GM19372 (cell line): ENCODE data around the gene TJP1.
"Not testable (repeated sequence)": the region's sequence is repeated elsewhere in the genome, so short reads cannot be mapped to it uniquely, and the experiment has no call there.

Experiments
- ATAC-seq: cut with Tn5 transposase; IDR thresholded peaks from one replicate; pipeline ENCODE4 v1.9.1; 2021; ENCODE audit warnings: mild to moderate bottlenecking, low read depth, moderate library complexity; ENCODE audit not compliant: unreplicated experiment

The TJP1 gene

GRCh38 chr15:29712149-29712885 lies 110.0 kb downstream of the TJP1 start:
- no peak for ATAC-seq

DNA sequence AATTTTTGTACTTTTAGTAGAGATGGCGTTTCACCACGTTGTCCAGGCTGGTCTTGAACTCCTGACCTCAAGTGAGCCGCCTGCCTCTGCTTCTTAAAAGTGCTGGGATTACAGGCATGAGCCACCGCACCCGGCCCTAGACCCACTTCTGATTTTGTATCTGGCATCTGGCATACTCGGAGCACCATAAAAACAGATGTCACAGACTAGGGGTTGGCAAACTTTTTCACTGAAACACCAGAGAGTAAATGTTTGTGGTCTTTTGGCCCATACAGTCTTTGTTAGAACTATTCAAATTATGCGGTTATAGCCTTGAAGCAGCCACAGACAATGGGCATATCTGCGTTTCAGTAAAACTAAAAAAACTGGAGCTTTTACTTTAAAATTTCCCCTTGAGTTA lies 110.7 kb downstream of the TJP1 start:
- ATAC-seq = no peak

DNA sequence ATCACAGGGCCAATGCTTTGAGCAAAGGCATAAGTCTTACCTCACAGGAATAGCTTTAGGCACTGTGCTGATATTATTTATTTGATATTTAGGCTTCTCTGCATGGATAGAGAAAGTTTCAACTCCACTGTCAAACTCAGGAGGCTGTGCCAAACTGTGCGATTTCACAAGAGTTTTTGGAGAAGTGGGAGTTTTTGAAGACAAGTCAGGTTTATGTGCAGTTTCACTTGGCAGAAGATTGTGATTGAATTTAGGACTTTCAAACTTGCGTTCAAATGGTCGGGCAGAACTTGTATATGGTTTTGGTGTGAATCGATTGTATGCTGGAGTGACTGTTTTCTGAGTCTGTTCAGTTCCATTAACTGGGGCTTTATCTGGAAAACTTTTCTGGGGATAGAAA lies 113.7 kb downstream of the TJP1 start:
- no peak for ATAC-seq

DNA sequence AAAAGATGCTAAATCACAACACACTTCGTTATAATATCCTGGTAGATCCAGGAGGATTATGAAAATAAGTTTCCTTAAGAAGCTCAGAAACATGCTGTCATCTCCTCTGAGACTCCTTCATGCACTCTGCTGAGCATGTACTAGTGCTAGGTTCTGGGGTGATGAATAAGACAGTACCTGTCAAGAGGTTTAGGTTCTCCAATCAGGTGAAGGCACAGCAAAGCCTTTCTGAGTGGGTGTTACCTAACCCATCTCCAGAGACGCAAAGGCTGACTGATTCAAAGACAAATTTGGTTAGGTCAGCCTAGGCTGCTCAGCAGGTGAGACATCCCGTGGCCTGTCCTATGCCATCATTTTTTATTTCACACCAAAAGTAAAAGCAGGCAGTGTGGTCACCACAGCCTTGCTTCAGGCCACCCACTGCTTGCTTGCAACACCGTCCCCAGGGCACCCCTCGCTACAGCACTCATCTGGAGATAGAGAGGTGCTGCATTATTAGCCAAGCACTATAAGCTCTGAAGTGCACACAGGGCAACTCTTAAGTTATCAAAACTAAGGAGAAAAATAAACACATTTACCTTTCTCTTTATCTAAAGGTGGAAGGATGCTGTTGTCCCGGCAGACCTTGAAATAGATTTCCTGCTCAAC lies 117.2 kb downstream of the TJP1 start:
- ATAC-seq = no peak

DNA sequence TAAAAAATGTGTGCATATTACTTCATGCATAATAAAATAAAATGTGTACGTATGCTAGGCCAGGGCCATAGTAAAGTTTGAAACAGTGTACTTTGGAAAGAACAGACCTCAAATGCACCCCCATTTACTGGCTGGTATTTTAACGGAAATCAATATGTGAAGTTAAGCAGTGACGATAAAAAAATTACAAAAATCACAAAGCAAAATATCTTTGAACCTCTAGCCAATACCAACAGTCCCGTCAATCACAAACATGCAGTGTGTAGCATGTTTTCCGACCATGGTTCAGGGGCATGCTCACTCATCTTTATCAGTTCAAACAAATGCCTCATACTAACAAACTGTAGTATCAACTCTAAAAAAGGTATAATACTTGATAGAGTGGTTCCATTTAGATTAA lies 121.1 kb downstream of the TJP1 start:
- ATAC-seq = no peak

DNA sequence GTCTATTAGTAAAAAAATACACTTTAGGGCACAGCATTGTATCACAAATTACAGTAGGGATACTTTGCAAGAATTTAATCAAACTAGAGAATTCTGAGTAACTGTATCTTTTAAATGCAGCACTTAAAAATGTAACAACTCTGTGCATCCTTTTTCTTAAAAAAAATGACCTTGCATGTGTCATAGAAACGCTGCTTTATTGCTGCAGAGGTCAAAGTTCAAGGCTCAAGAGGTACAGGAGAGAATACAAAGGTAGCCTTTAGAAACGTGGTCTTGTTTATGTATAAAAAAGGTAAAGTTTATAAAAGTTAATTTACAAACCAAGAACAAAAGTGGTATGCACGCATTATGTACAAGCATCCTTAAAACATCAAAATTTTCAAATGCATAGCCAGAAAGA lies 122.0 kb downstream of the TJP1 start:
- no peak for ATAC-seq

DNA sequence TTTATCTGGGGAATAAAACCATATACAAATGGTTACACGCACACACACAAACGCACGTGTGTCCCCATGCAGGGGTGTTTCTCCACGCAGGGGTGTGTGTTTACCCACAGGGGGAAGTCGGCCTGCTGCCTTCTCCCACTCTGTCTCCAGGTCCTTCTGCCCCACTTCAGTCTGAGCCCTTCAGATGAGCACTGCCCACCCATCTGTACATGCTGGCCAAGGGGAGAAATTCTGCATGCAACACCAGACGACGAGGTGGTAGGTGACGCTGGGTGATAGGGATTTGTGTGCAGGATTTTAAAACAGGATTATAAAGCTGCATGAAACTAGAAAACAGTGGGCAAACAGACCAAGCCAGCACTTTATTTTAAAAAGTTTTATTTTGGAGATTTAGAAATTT lies 122.5 kb downstream of the TJP1 start:
- ATAC-seq = no peak

DNA sequence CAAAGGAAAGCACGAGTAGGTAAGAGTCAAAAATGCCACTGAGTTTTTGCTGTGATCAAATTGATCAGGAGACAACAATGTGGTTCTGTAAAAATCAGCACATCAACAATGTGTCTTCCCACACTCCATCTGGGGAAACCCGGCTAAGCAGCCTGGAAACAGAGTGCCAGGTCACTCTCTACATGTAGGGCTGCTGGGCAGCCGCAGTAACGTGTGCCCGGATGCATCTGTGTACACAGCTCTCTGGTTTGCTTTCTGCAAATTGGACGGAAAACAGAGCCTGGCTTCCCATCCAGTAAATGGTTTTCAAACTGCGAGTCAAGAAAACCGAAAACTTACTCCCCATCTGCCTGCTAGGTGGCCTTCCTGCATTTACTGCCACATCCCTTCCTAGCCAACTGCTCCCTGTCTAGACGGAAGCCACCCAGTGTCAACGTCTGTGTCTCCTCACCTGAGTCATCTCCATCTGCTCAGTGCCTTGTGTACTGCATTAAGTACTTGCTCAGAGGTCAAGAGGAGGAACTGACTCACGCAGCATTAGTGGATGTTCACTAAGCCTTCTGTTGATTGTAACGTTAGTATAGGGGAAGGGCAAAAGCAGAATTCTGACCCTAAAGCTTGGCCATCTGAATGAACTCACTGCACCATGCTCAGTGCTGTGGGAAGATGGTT lies 124.1 kb downstream of the TJP1 start:
- ATAC-seq = no peak

DNA sequence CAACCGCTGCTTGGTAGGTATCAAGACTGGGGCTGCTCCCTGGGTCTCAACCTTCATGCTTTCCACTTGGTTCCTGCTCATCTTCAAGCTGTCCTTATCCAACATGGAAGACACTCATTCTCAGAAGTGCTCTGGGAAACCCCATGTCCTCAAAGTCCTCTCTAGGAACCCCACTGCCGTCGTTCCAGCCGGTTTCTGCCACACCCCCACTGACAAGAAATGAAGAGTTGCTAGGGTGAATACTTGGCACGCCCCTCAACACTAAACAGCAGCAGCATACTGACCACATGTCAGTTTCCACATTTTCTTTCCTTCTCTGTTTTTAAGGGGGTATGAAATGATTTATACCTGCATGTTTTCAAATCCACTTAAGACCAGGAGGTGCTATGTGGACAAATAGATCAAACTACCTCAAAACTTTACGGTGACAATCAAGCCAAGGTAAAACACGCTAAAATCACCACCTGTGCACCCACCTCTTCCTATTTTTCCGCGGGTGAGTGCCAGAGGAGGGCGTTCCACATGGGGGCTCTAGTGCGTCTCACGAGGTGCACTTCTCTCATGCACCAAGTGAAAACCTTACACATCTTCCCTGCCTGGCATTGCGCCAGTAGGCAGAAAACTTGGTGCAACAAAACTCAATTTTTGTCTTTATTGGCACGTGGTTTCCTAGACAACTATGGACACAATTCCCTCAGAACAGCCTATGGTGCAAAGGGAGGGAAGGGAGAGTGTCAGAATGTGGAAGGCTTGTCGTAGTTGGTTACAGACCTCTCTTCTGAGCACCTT lies 125.1 kb downstream of the TJP1 start:
- ATAC-seq = no peak

DNA sequence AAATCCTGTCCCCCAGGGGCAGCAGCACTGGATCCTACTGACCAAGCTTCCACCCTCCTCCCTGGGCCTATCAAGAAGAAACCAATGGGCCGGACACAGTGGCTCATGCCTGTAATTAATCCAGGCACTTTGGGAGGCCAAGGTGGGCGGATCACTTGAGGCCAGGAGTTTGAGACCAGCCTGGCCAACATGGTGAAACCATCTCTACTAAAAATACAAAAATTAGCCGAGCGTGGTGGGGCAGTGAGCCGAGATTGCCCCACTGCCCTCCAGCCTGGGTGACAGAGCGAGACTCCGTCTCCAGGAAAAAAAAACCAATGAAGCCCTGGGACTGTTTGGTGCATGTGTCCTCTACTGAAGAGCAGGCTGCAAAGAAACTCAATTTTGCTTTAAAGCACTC lies 125.8 kb downstream of the TJP1 start:
- not testable (repeated sequence) for ATAC-seq

- ATAC-seq = no peak
These were observed 126.6 kb downstream of the TJP1 start for GRCh38 chr15:29695489-29696167.

DNA sequence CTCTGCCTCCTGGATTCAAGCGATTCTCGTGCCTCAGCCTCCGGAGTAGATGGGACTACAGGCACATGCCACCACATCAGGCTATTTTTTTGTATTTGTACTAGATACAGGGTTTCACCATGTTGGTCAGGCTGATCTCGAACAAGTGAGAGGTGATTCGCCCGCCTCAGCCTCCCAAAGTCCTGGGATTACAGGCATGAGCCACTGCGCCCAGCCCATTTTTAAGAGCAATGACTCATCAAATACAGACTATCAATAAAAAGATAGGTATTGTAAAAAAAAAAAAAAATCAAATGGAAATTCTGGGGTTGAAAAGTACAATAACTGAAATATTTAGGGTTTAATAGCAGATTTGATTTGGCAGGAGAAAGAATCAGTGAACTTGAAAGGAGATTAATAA lies 129.0 kb downstream of the TJP1 start:
- no peak for ATAC-seq

GRCh38 chr15:29692527-29692926 lies 129.7 kb downstream of the TJP1 start:
- ATAC-seq = no peak

DNA sequence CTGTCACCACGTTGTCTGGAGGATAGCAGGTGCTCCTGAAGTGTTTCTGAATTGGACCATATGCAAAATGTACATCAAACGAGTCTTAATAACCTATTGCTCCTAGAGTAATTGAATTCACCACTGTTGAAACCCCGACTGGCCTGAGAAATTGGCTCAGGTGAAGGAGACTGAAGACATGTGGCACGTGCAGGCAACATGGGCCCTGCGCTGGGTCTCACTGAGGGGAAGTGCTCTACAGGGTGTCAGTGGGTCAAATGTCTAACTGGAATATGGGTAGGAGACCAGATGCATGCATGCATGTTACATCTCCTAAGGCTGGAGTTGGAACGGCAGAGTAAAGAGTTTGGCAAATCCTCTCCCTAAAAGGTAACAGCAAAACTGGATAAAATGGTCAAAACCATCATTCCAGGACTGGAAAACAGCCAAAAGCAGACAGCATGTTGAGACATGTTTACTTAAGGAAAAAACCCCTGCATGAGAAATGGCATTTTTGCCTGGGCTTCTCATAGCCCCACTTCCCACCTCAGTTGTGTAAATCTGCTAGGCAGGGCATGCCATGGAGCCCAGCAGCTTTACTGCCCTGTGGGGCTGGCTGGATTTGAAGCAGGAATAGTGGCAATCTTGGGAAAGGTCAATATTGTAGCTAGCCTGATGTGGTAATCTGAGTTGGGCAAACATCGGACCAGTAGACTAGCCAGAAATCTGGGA lies 131.3 kb downstream of the TJP1 start:
- no peak for ATAC-seq

GRCh38 chr15:29689287-29689986 lies 132.8 kb downstream of the TJP1 start:
- no peak for ATAC-seq

- no peak for ATAC-seq
These were observed 133.6 kb downstream of the TJP1 start for GRCh38 chr15:29688506-29689286.

- ATAC-seq = no peak
These were observed 134.2 kb downstream of the TJP1 start for GRCh38 chr15:29687939-29688505.

DNA sequence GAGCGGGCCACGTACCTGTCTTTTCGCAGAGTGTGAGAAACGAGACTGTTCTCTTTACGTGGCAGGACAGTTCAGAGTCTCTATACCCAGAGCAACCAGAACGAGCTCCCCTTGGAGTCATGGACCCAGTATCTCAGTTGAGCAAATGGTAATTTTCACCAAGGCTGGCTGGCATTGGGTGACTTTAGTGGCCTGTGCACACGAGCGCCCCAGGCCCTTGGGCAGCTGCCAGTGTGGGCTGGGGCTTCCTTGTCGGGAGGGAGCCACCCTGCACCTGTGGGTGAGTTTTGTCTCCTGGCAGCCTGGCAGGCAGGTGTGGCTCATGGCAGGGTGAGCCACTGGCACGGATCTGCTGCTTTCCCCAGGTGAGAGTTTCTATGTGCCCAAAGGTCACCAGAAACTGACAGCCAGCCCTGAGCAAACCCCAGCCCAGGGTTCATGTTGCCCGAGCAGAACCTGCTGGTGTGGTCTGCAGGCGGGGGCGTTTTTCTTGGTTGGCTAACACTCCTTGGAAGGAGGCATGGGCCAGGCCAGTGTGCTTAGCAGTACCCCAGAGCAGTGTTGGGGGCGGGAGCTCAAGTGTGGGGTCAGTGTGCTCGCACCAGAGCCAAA lies 135.0 kb downstream of the TJP1 start:
- no peak for ATAC-seq
